HG03460 (cell line): ENCODE measurements around the gene SPDYE17.
A peak's percentile ranks its signal among the peaks of the same experiment; 100 is the strongest.
"Not testable (repeated sequence)": the region's sequence is repeated elsewhere in the genome, so short reads cannot be mapped to it uniquely, and the experiment has no call there.

ENCODE experiments used
- ATAC-seq: cut with Tn5 transposase; IDR thresholded peaks from one replicate; pipeline ENCODE4 v1.9.1; 2021; ENCODE audit not compliant: unreplicated experiment

The SPDYE17 gene

DNA sequence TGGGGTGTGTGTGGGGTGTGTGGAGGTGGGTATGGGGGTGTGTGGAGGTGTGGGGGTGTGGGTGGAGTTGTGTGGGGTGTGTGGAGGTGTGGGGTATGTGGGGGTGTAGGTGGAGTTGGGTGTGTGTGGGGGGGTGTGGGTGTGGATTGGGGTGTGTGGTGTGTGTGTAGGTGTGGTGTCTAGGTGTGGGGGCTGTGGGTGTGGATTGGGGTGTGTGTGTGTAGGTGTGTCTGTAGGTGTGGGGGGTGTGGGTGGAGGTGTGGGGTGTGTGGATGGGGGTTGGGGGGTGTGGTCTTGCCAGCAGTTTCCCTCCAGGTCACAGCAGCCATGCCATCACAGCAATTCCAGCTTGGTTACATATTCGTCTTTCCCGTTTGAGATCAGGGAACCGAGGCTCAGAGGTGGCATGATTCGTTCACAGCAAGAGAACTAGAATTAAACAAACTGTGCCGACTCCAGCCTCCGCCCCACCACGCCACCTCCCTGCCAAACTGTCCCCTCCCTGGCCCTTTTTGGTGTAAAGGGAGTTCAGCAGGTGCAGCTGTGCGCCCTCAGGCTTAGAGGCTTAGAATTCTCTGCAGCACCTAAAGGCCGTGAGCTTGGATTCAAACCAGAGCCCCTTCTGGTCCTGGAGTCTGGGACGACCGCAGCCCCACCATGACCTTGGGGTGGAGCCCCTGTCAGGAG lies 33.3 kb downstream of the SPDYE17 start:
- ATAC-seq: not testable (repeated sequence)

GRCh38 chr7:76998285-76998589 lies 33.9 kb downstream of the SPDYE17 start:
- no peak for ATAC-seq

DNA sequence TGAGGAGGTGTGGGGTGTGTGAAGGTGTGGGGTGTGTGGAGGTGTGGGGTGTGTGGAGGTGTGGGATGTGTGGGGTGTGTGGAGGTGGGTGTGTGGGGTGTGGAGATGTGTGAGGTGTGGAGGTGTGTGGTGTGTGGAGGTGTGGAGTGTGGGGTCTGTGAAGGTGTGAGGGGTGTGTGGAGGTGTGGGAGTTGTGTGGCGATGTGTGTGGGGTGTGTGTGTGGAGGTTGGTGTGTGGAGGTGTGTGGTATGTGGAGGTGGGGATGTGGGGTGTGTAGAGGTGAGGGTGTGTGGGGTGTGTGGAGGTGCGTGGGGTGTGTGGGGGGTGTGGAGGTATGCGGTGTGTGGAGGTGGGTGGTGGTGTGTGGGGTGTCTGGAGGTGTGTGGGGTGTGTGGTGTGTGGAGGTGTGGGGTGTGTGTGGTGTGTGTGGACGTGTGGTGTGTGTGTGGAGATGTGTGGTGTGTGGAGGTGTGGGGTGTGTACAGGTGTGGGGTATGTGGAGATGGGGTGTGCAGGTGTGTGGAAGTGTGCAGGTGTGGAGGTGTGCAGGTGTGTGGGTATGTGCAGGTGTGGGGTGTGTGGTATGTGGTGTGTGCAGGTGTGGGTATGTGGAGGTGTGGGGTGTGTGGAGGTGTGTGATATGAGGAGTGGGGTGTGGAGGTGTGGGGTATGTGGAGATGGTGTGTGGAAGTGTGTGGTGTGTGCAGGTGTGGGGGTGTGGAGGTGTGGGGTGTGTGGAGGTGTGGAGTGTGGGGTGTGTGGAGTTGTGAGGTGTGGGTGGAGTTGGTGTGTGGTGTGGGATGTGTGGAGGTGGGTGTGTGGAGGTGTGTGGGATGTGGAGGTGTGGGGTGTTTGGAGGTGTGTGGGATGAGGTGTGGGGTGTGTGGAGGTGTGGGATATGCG lies 34.5 kb downstream of the SPDYE17 start:
- ATAC-seq: no peak

DNA sequence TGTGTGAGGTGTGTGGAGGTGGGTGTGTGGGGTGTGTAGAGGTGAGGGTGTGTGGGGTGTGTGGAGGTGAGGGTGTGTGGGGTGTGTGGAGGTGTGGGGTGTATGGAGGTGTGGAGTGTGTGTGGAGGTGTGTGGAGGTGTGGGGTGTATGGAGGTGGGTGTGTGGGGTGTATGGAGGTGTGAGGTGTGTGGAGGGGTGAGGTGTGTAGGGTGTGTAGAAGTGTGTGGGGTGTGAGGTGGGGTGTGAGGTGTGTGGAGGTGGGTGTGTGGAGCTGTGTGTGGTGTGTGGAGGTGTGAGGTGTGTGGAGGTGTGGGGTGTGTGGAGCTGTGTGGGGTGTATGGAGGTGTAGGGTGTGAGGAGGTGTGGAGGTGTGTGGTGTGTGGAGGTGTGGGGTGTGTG lies 35.2 kb downstream of the SPDYE17 start:
- not testable (repeated sequence) for ATAC-seq

DNA sequence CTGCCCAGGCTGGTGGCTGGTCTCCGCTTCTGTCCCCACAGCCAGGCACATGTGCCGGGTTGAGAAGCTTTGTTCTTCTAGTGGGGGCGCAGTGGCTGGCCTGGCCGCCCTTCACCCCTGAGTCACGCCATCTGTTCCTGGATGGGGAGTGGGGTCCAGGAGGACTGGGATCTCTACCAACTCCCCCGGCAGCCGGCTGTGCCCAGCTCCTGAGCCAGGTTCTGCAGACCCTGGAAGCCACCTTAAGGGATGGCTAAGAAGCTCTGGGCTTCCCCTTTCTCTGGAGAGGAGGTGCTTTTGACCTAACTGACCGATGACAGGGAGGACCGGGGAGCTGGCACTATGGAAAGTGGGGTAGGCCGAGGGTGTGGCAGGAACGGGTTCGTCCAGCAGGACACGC lies 37.9 kb downstream of the SPDYE17 start:
- ATAC-seq: not testable (repeated sequence)

DNA sequence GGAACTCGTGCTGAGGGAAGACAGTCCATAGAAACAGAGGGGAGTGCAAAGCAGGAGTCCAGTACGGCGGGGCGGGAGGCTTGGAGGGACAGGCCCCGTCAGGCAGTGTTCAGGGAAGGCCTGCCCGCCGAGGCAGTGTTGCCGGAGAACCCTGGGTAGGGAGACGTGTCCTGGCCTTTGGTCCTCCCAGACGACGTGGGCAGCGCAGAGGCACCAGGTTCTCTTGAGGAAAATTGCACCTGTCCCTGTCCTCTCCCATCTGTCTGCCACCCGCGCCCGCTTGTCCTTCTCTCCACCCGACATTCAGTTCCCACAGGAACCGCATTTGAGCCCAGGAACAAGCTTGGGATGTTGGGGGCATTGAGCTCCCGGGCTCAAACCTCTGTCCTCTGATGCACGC lies 38.3 kb downstream of the SPDYE17 start:
- not testable (repeated sequence) for ATAC-seq

DNA sequence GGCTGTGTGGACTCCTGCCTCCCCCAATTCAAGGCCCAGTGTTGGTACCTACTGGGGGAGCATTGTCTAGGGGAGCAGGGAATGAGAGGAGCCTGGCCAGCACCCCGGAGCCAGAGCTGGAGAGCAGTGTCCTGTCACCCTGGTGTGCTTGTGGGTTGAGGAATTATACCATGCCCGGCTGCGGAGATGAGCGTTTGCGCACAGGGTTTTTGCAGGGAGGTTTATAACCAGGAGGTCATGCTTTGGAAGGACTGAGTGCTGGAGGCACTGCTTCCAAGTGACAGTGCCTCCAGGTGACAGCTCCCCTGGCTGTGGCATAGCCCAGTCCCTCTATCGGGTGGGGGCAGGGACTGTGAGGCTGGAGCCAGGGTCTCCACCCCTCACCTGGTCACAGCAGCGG lies 39.3 kb downstream of the SPDYE17 start:
- not testable (repeated sequence) for ATAC-seq

DNA sequence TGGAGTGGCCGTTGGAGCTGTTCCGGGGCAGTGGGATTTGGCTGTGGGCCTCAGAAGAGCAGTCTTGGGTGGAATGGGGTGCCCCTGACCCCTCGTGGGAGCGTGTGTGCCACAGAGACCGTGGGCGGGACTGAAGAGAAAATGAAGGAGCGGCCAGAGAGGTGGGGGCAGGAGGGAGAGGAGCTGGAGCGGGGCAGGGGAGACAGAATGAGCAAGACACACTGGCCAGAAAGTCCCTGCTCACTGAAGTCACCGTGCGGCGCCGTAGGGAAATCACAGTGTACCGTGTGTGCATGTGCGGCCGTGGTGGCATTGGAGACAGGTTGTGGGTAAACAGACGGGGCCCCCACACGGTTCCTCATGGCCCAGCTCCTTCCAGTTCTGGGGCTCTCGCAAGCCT lies 40.0 kb downstream of the SPDYE17 start:
- not testable (repeated sequence) for ATAC-seq

DNA sequence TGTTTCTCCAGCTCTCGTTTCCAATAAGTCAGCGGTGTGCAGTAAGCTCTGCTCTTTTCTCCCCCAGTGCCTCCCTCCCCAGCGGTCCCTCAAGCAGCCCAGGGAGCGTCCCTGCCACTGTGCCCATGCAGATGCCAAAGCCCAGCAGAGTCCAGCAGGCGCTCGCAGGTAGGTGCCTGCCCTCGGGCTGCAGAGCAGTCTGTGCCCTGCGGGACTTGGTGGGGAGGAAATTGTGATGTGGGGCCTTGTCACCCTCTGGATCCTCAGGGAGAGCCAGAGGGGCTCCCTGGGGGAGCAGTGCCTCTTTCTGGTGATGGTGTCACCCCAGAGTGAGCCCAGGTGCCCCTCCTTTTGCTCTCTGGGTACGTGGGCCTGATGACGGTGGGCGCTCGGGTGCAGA lies 42.0 kb downstream of the SPDYE17 start:
- not testable (repeated sequence) for ATAC-seq

DNA sequence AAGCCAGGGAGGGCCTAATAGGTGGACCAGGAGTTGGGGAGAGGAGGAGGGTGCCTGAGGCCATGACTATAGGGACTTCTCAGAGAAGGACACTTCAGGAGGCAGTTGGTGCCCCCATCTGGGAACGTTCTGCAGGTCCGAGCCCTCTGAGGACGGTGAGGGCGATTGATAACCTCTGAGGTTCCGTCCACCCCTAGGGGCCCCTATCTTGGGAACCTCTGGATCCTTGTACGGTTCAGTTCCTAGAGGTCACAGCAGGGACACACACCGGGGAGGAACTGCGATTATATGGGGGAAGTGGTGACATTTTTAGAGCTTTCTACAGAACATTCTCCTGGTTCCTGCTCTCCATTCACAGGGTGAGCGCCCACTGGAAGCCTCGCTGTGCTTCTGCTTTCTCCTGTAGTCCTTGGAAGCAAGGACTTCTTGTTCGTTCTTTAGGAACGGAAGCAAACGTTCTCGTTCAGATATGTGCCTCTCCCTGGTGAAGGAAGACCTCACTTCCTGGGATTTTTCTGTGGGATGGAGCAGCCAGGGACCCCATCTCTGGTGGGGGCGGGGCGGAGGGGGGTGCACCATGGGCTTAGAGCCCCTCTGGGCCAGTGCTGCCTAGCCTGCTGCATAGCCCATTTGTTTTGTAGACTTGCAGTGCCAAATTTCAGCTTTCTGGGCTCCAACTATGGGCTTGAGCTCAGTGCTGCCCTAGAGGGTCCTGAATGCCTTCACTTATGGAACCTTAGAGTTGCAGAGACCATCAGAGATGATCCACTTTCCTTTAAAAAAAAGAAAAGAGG lies 46.0 kb downstream of the SPDYE17 start:
- ATAC-seq: not testable (repeated sequence)

GRCh38 chr7:76984784-76985136 lies 47.4 kb downstream of the SPDYE17 start:
- peak; percentile 97 for ATAC-seq

DNA sequence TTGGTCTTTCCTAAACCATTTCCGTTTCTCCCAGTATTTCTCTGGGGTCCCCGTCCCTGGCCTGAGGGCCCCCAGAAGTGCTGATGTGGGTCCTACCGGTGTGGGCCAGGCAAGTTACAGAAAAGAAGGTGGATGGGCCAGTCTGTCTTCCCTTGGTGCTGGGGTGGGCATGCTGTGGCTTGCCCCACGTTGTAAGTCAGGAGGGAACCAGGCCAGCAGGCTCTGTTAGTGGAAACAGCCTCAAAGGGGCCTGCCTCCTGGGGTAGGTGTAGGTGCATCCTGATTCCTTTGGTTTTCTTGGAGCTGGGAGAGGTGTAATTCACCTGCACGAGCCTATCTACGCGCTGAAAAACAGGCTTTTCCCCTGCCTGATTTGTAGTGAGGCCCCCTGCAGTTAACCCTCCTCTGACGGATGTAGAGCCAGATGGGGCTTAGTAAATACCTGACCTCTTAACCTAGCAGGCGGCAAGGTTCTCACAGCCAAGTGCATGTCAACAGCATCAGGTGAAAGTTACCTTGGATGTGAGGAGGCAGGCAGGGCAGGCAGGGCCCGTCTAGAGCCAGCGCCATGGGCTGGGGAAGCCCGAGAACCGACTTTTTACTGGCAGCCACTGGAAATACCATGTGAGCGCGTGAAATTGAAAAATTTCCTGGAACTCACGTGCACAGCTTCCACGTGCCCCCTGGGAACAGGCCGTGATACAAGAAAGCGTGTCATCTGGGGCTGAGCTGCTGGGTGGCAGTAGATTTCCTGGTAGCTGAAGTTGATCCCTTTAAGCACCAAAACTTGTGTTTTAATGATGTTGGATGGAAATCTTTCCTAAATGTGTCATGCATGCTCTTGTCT lies 48.0 kb downstream of the SPDYE17 start:
- peak; percentile 15 for ATAC-seq

GRCh38 chr7:76983333-76983732 lies 48.8 kb downstream of the SPDYE17 start:
- ATAC-seq: not testable (repeated sequence)

DNA sequence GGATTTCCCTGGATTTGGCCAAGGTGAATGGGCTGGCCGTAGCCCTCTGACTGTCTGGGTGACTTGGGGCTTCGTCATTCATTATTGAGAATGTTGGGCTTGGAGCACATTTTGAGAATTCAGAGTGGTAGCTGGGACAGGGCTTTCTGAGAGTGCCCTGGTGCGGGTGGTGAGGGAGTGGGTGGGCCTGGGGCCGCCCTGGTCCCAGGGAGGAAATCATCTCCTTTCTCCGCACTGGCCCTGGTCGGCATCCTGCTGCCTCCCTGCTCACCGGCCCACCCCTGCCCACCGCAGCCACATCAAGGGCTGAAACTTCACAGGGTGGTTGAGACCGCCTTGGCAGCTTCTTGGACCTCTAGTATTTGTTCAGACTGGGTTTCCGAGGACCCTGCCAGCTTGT lies 49.7 kb downstream of the SPDYE17 start:
- not testable (repeated sequence) for ATAC-seq

- not testable (repeated sequence) for ATAC-seq
Measured at GRCh38 chr7:76981187-76981970, 50.8 kb downstream of the SPDYE17 start.

GRCh38 chr7:76980576-76980975 lies 51.6 kb downstream of the SPDYE17 start:
- ATAC-seq: not testable (repeated sequence)

DNA sequence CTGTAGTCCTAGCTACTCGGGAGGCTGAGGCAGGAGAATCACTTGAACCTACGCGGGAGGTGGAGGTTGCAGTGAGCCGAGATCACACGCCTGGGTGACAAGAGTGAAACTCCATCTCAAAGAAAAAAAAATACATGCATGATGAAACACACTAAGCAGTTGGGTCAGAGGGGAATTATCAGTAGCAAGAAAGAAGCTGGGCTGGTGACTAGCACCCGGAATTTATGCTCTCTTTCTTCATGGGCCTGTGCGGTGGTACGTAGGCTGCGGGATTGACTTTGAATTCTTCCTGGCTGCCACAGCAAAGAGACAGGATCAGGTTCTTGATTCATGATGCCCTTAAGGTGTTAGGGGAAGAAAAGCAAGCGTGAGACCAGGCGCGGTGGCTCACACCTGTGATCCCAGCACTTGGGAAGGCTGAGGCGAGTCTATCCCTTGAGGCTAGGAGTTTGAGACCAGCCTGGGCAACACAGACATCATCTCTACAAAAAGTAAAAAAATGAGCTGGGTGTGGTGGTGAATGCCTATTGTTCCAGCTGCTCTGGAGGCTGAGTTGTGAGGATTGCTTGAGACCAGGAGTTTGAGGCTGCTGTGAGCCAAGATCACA lies 54.3 kb downstream of the SPDYE17 start:
- ATAC-seq: not testable (repeated sequence)

DNA sequence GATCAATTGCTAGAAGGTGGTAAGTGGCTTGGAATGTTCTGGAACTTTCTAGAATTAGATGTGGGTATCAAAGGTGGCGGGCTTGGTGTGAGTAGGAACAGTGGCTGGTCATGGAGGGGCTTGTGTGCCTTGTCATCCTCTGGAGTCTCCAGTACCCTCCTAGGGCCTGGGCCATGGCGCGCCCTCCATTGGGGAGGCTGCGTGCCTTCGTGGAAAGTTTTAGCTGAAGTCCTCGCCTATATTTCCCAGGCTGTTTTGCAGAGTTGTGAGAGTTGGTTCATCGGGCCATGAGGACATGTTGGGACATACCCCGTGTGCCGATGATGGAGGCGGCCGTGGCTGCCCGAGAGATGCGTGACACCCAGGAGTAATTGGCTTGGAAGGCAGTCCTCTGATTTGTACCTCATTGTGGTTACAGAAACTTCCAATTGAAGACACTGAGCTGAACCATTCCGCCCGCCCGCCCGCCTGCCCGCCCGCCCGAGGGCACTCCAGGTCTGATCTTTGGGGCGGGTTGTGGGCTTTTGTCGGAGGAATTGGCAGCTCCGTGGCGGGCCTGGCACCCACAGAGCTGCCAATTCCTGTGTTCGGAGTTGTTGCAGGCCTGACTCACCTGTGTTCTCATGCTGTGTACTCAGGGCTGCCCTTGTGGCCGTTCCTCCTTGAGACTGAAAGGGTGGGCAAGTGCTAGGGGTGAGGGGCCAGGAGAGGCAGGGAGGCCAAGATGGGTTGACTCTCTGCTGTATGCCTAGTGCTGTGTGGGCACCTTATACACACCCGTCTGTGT lies 57.2 kb downstream of the SPDYE17 start:
- not testable (repeated sequence) for ATAC-seq

DNA sequence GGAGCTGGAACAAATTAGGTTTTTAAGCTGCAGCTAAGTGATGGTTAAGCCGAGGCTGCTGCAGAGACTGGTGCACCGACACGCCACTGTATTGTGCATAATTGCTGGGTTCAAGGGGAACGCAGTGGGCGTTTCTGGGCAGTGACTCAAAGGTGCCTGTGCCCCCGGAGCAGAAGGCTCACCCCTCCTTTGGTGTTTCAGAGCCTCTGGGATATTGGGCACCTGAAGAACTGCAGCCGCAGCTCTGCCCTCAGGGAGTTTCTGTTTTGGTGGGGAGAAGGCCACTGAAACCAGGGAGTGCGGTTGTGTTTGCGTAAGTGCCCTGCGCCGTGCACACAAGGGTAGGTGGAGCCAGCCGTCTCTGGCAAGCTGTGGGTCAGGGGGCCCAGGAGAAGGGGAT lies 57.8 kb downstream of the SPDYE17 start:
- not testable (repeated sequence) for ATAC-seq
